ENCODE measurements around the gene SPOP. TPM values are rescaled to one million over a fixed set of nuclear protein-coding genes. Genes with fewer than 3 reads are reported as not detected.
"Not testable (repeated sequence)": the region's sequence is repeated elsewhere in the genome, so short reads cannot be mapped to it uniquely, and the experiment has no call there.

SPOP gene
- total and polyA plus RNA-seq, 11 donors, result 28.5 to 96.1 (median 60.4) TPM

DNA sequence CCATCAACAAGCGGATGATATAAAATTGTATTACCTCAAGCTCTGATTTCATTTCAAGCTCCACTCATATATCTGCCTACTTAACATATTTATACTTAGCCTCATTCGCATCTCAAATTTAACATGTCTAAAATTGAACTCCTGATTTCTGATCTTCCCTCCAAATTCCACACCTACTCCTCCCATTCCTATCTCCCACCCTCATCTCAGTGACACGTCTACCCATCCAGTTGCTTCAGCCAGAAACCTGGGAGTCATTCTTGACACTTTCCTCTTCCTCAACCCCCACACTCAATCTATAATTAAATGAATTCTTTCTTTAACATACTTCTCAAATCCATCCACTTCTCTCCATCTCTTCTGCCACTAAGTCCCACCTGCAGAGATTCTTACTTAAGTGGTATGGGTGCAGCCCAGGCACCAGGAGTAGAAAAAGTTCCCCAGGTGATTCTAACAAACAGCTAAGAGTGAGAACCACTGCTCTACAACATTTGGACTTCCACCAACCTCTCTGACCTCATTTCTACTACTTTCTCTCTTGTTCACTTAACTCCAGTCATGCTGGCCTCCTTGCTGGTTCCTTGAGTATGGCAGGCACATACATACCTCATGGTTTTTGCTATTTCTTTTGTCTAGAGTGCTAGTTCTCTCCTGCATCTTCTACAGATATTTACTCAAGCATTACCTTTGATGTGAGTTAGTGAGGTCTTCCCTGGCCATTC is 18.1 kb downstream of the SPOP start:
- Histone ChIP-seq H3K27me3 (no peaks in the 10 kb centered on the region), H3K9me3 (no peaks in the 10 kb centered on the region), H3K27ac (no peak overlapping the region), H3K4me3 (no peak overlapping the region), H3K4me1 (peaks cover 0 to 49% (median 22%) of the 10 kb centered on the region in 12 donors), H3K36me3 (peaks cover 0 to 23% (median 0%) of the 10 kb centered on the region in 9 donors)
- no peak for TF ChIP-seq POLR2A (IDR thresholded peaks at IDR 0.05)
- TF ChIP-seq, protein P1, sequence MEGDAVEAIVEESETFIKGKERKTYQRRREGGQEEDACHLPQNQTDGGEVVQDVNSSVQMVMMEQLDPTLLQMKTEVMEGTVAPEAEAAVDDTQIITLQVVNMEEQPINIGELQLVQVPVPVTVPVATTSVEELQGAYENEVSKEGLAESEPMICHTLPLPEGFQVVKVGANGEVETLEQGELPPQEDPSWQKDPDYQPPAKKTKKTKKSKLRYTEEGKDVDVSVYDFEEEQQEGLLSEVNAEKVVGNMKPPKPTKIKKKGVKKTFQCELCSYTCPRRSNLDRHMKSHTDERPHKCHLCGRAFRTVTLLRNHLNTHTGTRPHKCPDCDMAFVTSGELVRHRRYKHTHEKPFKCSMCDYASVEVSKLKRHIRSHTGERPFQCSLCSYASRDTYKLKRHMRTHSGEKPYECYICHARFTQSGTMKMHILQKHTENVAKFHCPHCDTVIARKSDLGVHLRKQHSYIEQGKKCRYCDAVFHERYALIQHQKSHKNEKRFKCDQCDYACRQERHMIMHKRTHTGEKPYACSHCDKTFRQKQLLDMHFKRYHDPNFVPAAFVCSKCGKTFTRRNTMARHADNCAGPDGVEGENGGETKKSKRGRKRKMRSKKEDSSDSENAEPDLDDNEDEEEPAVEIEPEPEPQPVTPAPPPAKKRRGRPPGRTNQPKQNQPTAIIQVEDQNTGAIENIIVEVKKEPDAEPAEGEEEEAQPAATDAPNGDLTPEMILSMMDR (IDR thresholded peaks at IDR 0.05), result no peak
- DNase-seq, result no peak
- 75 to 81% (median 78%) methylated on average over 3 of the region's 3 CpGs for WGBS, 4 donors
- intact Hi-C loops (cut with DNase I), result loop anchor here in 1 of 10 donors (5.0 kb wide), 1 partner anchor 33 kb away; no protein-coding TSS in a partner anchor
- no peak for ATAC-seq

- Histone ChIP-seq H3K36me3 (peaks cover 0 to 10% (median 0%) of the 10 kb centered on the region in 9 donors), H3K4me3 (no peak overlapping the region), H3K4me1 (peaks cover 0 to 64% (median 33%) of the 10 kb centered on the region in 12 donors), H3K27ac (peak overlapping the region in 5 of 12 donors; percentile 8 to 51 (median 23)), H3K27me3 (no peaks in the 10 kb centered on the region), H3K9me3 (no peaks in the 10 kb centered on the region)
- intact Hi-C loops (cut with DNase I), result no loop called here
- TF ChIP-seq POLR2A (IDR thresholded peaks at IDR 0.05), result no peak
- TF ChIP-seq, protein P1 (IDR thresholded peaks at IDR 0.05), result no peak
- ATAC-seq (no peak), DNase-seq (no peak)
- WGBS, 4 donors, result 66 to 74% (median 67%) methylated on average over 1 of the region's 1 CpG
Observed at GRCh38 chr17:49656247-49656646, 21.6 kb downstream of the SPOP start.

- Histone ChIP-seq H3K4me3 (no peak overlapping the region), H3K27me3 (no peaks in the 10 kb centered on the region), H3K4me1 (peaks cover 0 to 70% (median 44%) of the 10 kb centered on the region in 12 donors), H3K27ac (peak overlapping the region in 10 of 12 donors; percentile 67 to 91 (median 74)), H3K36me3 (no peaks in the 10 kb centered on the region), H3K9me3 (no peaks in the 10 kb centered on the region)
- TF ChIP-seq, protein P1 (IDR thresholded peaks at IDR 0.05), result no peak
- TF ChIP-seq POLR2A (IDR thresholded peaks at IDR 0.05), result no peak
- 91 to 95% (median 93%) methylated on average over 8 of the region's 8 CpGs for whole genome bisulfite sequencing, 4 donors
- DNase-seq (no peak), ATAC-seq (peak in 1 of 4 donors; percentile 20)
- intact Hi-C loops (cut with DNase I), result loop anchor here in 1 of 10 donors (5.0 kb wide), 1 partner anchor 40 kb away; no protein-coding TSS in a partner anchor
Observed at GRCh38 chr17:49647256-49647585, 30.7 kb downstream of the SPOP start.

GRCh38 chr17:49646391-49647255 is 31.3 kb downstream of the SPOP start:
- Histone ChIP-seq H3K4me3 (no peak overlapping the region), H3K4me1 (peaks cover 0 to 73% (median 45%) of the 10 kb centered on the region in 12 donors), H3K27ac (peak overlapping the region; percentile 50 to 91 (median 73)), H3K36me3 (no peaks in the 10 kb centered on the region), H3K9me3 (no peaks in the 10 kb centered on the region), H3K27me3 (no peaks in the 10 kb centered on the region)
- DNase-seq (no peak), ATAC-seq (peak; percentile 48 to 77 (median 62))
- intact Hi-C loops (cut with DNase I), result loop anchor here in 1 of 10 donors (5.0 kb wide), 1 partner anchor 39 kb away; no protein-coding TSS in a partner anchor
- no peak for TF ChIP-seq POLR2A (IDR thresholded peaks at IDR 0.05)
- TF ChIP-seq, protein P1 (IDR thresholded peaks at IDR 0.05), result no peak
- 71 to 76% (median 74%) methylated on average over 10 of the region's 10 CpGs for WGBS, 4 donors

- peak in 3 of 4 donors; percentile 27 to 54 (median 34) for ATAC-seq
- H3K4me3 ChIP-seq, result not testable (repeated sequence)
Observed at GRCh38 chr17:49646056-49646390, 31.9 kb downstream of the SPOP start.

More at GRCh38 chr17:49646056-49646390, 31.9 kb downstream of the SPOP start:
- DNase-seq, H3K36me3 ChIP-seq, H3K27me3 ChIP-seq, H3K9me3 ChIP-seq: not testable (repeated sequence)
- intact Hi-C loops (cut with DNase I), result loop anchor here in 1 of 10 donors (5.0 kb wide), 1 partner anchor 39 kb away; no protein-coding TSS in a partner anchor
- 88 to 100% (median 94%) methylated on average over 1 of the region's 1 CpG for WGBS, 4 donors
- Histone ChIP-seq H3K27ac (peak overlapping the region; percentile 50 to 91 (median 73)), H3K4me1 (peaks cover 0 to 73% (median 44%) of the 10 kb centered on the region in 12 donors)
